KOPT-K1 (cell line): ENCODE measurements around the gene CLDN24.

Experiments
- H3K27ac ChIP-seq: fragments of 200-600 bp; sonication (generic); 2 replicates; pipeline ENCODE4 v1.5.1; 2016; ENCODE audit warnings: antibody characterized with exemption, mild to moderate bottlenecking, low read depth, low read length; ENCODE audit not compliant: poor library complexity, severe bottlenecking
- H3K36me3 ChIP-seq: fragments of 200-600 bp; sonication (generic); 2 replicates; pipeline ENCODE4 v1.5.1; 2017; ENCODE audit warnings: antibody characterized with exemption, mild to moderate bottlenecking, low read length, moderate library complexity; ENCODE audit not compliant: insufficient read depth
- H3K9me3 ChIP-seq: fragments of 200-600 bp; sonication (generic); 2 replicates; pipeline ENCODE4 v1.5.1; 2017; ENCODE audit warnings: antibody characterized with exemption, low read length, mild to moderate bottlenecking; ENCODE audit not compliant: insufficient read depth, poor library complexity, severe bottlenecking

The CLDN24 gene

DNA sequence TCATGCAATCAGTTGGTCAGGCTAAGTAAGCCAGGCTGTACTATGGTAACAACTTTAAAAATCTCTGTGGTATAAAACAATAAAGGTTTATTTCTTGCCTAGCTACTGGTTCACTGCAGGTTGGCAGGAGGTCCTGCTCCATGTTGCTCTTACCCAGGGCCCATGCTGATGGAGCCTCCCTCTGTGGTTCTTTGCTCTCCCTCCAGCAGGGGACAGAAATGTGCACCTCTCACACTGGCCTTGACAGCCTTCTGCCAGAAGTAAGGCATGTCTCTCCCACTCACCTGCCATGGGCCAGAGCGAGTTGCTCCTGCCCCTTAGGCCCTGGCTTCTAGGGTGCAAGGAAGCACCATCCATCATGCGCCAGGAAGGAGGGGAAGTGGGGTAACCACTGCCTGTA lies 33.3 kb downstream of the CLDN24 start:
- no peaks in the 10 kb centered on the region for H3K9me3 ChIP-seq
- H3K36me3 ChIP-seq: no peaks in the 10 kb centered on the region
- H3K27ac ChIP-seq: no peak overlapping the region

GRCh38 chr4:183287677-183288076 lies 34.5 kb downstream of the CLDN24 start:
- H3K36me3 ChIP-seq: no peaks in the 10 kb centered on the region
- no peak overlapping the region for H3K27ac ChIP-seq
- H3K9me3 ChIP-seq: no peaks in the 10 kb centered on the region

DNA sequence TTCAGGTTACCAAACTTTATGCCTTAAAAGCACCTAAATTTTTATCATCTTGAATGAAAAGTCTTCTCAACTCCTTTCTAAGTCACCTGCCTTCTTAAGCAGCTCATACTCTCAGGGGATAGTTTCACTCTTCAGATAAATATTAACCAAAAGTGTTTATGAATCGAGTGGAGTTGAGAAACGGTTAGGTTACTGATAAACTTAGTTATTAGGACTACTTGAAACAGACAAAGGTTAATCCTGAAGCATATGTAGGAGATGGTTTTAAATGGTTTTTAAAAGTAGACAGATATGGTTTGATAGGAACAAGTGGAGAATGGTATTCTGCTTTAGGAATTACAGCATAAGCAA lies 34.9 kb downstream of the CLDN24 start:
- H3K27ac ChIP-seq: no peak overlapping the region
- no peaks in the 10 kb centered on the region for H3K36me3 ChIP-seq
- H3K9me3 ChIP-seq: no peaks in the 10 kb centered on the region

- Histone ChIP-seq H3K36me3 (no peaks in the 10 kb centered on the region), H3K9me3 (no peaks in the 10 kb centered on the region), H3K27ac (no peak overlapping the region)
These were observed 35.5 kb downstream of the CLDN24 start for GRCh38 chr4:183286590-183287308.

DNA sequence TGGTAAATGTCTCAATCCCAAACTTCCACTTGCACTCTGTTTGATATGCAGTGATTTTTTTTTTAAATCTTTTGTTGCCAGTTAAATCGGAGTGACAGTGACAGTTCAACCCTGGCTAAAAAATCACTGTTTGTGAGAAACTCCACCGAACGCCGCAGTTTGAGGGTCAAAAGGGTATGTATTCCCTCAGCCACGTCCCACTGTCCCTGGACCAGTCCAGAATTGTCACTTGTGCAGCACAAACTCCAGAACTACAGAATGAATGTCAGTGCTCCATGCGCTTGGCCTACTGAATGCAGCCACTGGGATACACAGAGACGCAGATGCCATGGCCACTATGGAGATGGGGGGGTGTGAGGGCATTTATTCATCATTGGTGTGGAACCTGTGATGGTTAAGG lies 36.3 kb downstream of the CLDN24 start:
- Histone ChIP-seq H3K9me3 (no peaks in the 10 kb centered on the region), H3K36me3 (no peaks in the 10 kb centered on the region), H3K27ac (no peak overlapping the region)

DNA sequence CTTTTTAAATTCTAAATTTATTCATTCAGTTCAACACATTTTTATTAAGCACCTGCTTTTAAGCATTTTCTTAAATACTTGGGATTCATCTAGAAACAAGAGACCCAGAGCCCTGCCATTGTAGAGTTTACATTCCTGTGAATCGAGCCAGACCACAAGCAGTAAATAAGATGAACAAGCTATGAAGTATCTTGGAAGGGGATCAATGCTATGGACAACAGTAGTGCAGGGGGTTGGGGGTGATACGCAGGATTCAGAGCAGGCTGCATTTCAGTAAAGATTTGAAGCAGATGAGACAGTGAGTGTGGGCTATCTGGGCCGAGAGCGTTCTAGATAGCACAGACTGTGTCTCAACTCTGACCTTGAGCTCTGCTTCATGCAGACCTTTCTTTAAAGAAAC lies 37.3 kb downstream of the CLDN24 start:
- H3K27ac ChIP-seq: no peak overlapping the region
- H3K9me3 ChIP-seq: no peaks in the 10 kb centered on the region
- no peaks in the 10 kb centered on the region for H3K36me3 ChIP-seq

DNA sequence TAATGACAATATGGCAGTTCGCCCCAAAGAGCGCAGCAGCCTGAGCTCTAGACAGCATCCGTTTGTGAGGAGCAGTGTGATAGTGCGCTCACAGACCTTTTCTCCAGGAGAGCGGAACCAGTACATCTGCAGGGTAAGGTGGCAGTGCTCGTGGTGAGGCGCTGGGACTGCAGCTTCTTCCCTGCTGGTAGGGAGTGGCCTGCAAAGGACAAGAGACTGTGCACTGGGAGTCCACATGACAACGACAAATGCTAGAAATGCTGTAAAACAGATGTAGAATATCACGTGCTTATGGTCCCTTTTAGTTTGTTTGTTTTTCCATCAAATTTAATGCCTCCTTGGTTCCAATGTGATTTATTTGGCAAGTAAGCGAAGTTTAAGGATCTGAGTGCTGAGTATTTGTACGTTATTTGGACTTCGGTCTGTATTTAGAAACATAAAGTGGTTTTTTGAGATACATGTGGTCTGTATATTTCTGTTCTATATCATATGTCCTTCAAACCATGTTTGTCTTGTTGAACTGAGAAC lies 37.9 kb downstream of the CLDN24 start:
- H3K36me3 ChIP-seq: no peaks in the 10 kb centered on the region
- no peaks in the 10 kb centered on the region for H3K9me3 ChIP-seq
- H3K27ac ChIP-seq: no peak overlapping the region

- Histone ChIP-seq H3K36me3 (no peaks in the 10 kb centered on the region), H3K9me3 (peaks cover 12% of the 10 kb centered on the region), H3K27ac (no peak overlapping the region)
These were observed 46.1 kb downstream of the CLDN24 start for GRCh38 chr4:183276106-183276505.

GRCh38 chr4:183272384-183272783 lies 49.8 kb downstream of the CLDN24 start:
- no peaks in the 10 kb centered on the region for H3K36me3 ChIP-seq
- peaks cover 12% of the 10 kb centered on the region for H3K9me3 ChIP-seq
- no peak overlapping the region for H3K27ac ChIP-seq
